Omental fat pad (tissue), 4 donors: ENCODE measurements around the gene ZFYVE21. TPM values are rescaled to one million over a fixed set of nuclear protein-coding genes. Genes with fewer than 3 reads are reported as not detected.

ENCODE experiments used
- ATAC-seq: fragments of 150-250 bp; one replicate; pipeline ENCODE4 v1.9.1; 2016; ENCODE audit warnings: mild to moderate bottlenecking, moderate library complexity; ENCODE audit not compliant: low FRiP score
- DNase-seq: peaks from one replicate; pipeline ENCODE4 v3.0.0-alpha.2; 2019; ENCODE audit warnings: low spot score
- total RNA-seq, 4 donors: library from RNA; depleted of rRNA; stranded (reverse); fragments of >200 nt; gene quantifications; one replicate each; pipeline ENCODE4 v1.1.0, GENCODE V29; 2016
- TF ChIP-seq, protein P1 (sequence below), 3 donors: fragments of 450-650 bp; IDR thresholded peaks; one replicate each; pipeline ENCODE4 v1.5.1; 2016 to 2017; ENCODE audit warnings: antibody characterized with exemption in 3 of 3, mild to moderate bottlenecking in 3 of 3, moderate library complexity in 2 of 3

Gene ZFYVE21
- total RNA-seq, 4 donors from 2014 or later, result 66.1 to 145 (median 97.1) TPM

DNA sequence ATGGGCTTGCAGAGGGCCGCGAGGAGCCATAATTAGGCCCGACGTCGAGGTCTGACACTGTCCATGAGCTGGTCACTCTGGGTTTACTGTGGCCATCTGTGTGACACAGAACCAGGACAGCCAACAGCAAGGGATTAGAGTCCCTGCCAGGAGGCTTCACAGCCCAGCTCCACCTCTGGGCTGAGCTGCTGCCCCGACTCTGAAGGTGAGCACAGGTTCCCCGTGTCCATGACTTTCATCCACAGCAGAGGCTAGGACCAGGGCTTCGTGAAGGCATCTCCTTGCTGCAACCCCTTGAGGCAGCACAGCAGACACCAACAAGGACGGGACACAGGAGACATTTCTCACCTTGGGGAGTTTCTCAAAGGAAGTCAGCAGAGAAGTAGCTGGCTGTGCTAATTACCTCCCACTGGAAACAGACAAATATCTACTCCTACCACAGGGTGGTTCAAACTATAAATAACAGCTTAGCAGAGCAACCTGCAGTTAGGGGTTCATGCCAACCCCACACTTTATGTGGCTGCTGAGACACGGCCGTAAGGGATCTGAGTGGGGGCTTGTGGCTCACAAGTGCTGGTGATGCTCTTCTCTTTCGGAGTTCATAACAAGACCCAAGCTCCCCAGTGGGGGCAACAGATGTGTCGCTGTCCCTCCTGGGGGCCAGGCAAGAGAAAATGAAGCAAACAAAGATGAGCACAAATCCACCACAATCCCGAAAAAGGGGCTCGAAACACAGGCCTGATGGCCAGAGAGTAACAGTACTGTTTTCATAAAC is 29.2 kb downstream of the ZFYVE21 start:
- no peak for DNase-seq
- TF ChIP-seq, protein P1, sequence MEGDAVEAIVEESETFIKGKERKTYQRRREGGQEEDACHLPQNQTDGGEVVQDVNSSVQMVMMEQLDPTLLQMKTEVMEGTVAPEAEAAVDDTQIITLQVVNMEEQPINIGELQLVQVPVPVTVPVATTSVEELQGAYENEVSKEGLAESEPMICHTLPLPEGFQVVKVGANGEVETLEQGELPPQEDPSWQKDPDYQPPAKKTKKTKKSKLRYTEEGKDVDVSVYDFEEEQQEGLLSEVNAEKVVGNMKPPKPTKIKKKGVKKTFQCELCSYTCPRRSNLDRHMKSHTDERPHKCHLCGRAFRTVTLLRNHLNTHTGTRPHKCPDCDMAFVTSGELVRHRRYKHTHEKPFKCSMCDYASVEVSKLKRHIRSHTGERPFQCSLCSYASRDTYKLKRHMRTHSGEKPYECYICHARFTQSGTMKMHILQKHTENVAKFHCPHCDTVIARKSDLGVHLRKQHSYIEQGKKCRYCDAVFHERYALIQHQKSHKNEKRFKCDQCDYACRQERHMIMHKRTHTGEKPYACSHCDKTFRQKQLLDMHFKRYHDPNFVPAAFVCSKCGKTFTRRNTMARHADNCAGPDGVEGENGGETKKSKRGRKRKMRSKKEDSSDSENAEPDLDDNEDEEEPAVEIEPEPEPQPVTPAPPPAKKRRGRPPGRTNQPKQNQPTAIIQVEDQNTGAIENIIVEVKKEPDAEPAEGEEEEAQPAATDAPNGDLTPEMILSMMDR (IDR thresholded peaks at IDR 0.05), result no peak
- ATAC-seq, result no peak

DNA sequence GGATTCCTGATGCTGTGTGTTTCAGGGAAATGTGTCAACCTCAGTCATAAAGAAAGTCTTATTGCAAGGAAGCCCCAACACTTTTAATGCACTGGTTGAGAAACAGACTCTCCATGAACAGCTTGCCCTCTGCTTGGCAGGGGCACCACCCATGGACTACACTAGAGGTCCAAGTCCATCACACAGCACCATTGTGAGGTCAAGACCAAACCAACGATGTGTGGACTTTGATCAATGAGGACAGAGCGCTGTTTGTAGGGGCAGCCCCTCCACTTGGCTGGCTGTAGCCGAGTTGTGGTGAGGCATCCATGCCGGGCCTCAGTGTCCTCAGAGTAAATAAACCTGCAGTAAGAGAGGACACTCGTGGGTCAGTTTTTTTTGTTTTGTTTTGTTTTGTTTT is 29.8 kb downstream of the ZFYVE21 start:
- ATAC-seq (no peak), DNase-seq (no peak)
- TF ChIP-seq, protein P1 (IDR thresholded peaks at IDR 0.05), result no peak

DNA sequence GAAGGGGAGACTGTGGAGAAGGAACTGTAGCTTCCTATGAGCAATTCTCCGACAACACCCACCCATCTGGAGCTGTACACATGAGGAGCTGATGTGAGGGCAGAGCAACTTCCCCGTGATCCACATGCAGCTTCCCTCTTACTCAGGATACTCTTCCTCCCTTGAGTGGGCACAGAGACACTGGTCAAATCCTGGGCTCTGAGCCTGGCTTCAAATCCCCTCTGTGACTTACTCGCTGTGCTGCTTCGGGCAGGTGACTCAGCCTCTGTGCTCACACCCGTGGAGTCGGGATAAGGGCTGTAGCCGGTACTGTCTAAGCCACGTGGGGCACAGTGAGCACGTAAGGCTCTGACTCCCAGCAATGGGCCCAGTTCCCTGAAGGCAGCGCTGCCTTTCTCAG is 31.1 kb downstream of the ZFYVE21 start:
- DNase-seq, result no peak
- TF ChIP-seq, protein P1 (IDR thresholded peaks at IDR 0.05), result no peak
- ATAC-seq, result no peak

DNA sequence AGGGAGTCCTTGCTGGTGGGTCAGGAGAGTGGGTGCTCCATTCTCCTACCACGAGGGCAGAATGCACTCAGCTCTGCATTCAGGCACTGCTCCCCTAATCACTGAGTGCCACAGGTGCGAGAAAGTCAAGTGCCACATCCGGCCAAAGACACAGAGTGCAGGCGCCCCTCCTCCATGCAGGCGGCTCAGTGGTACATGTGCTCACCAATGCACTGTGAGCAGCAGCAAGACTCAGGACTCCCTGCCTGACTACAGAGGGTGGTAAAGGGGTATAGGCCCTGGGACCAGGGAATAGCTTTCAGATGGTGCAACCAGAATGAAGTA is 32.9 kb downstream of the ZFYVE21 start:
- no peak for ATAC-seq
- TF ChIP-seq, protein P1 (IDR thresholded peaks at IDR 0.05), result no peak

DNA sequence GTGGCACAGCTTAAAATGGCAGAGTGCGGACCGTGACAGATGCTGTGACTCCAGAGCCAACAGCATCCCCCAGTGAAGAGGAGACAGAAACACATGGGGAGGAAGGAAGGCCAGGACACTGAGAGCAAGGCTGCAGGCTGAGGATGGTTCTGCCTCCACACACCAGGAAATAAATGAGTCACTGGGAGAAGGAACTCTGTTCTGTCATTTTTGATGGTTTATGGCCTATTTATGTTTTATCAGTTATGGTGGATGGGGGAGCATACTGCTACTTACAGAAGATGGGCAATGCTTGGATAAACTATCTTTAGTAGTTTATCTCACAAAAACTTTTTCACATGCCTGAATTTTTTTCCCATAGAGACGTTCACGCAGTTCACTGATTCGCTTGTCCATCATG is 33.8 kb downstream of the ZFYVE21 start:
- no peak for ATAC-seq
- TF ChIP-seq, protein P1 (IDR thresholded peaks at IDR 0.05), result no peak

More for the DNA sequence above, 32.9 kb downstream of the ZFYVE21 start:
- no peak for DNase-seq

DNA sequence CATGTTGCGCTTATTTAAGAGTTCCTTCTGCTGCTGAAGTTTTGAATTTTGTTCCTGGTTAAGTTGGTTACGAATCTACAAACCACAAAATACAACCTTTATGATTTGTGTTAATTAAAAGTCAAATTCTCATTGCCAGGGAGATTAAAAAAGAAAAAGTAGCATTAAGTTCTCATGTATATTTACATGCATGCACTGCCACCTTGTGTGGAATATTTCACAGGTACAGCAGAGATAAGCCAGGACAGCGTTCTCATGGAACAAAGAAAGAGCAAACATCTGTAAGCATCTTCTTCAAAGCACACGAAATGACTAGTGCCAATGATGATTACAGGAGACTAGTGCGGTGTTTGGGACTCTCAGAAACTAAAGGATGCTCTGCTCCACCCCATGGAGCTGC is 34.2 kb downstream of the ZFYVE21 start:
- no peak for DNase-seq
- TF ChIP-seq, protein P1 (IDR thresholded peaks at IDR 0.05), result no peak
- no peak for ATAC-seq

More for the DNA sequence above, 33.8 kb downstream of the ZFYVE21 start:
- DNase-seq, result no peak

DNA sequence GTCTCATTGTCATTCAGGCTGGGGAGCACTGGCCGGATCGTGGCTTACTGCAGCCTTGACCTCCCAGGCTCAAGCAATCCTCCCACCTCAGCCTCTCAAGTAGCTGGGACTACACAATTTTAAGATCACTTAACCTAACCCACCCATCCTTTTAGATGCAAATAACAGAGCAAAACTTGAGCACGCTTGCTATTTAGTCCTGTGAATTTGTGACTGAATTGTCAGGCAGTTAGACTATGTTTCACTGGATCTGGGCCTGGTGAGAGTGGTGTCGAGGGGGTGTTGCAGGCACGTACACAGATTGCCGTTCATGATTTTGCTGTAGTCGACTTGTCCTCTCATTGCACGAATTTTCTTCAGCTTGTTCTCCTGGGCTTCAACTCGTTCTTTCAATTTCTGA is 38.2 kb downstream of the ZFYVE21 start:
- TF ChIP-seq, protein P1 (IDR thresholded peaks at IDR 0.05), result no peak
- no peak for ATAC-seq
- no peak for DNase-seq
